Stimulated activated CD4-positive, alpha-beta T cell treated with anti-CD3 and anti-CD28 coated beads, Interleukin-1b, Interleukin-23, amount 100 ng/mL, for 48 hours (primary cell): ENCODE results near the gene HM13.
"Not testable (repeated sequence)": the region's sequence is repeated elsewhere in the genome, so short reads cannot be mapped to it uniquely, and the experiment has no call there.

Experiments
- DNase-seq: peaks from one replicate; pipeline ENCODE4 v3.0.0-alpha.2; 2020

Gene HM13

DNA sequence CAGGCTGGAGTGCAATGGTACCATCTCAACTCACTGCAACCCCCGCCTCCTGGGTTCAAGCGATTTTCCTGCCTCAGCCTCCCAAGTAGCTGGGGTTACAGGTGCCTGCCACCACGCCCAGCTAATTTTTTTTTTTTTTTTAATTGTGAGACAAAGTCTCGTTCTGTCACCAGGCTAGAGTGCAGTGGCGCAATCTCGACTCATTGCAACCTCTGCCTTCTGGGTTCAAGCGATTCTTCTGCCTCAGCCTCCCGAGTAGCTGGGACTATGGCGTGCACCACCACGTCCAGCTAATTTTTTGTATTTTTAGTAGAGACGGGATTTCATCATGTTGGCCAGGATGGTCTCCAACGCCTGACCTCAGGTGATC lies 98.0 kb downstream of the HM13 start:
- not testable (repeated sequence) for DNase-seq

DNA sequence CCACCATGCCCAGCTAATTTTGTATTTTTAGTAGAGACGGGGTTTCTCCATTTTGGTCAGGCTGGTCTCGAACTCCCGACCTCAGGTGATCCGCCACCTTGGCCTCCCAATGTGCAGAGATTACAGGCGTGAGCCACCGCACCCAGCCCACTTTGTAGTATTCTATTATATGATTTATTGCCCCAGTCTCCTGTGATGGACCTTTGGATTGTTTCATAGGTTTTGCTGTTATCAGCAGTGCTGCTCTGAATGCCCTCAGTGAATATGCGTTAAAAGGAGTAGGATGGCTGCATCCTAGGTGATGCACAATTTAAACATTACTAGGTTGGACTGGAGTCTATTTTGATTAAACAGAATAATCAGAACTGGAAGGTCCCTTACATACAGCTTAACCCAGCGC lies 101.2 kb downstream of the HM13 start:
- DNase-seq, result no peak

DNA sequence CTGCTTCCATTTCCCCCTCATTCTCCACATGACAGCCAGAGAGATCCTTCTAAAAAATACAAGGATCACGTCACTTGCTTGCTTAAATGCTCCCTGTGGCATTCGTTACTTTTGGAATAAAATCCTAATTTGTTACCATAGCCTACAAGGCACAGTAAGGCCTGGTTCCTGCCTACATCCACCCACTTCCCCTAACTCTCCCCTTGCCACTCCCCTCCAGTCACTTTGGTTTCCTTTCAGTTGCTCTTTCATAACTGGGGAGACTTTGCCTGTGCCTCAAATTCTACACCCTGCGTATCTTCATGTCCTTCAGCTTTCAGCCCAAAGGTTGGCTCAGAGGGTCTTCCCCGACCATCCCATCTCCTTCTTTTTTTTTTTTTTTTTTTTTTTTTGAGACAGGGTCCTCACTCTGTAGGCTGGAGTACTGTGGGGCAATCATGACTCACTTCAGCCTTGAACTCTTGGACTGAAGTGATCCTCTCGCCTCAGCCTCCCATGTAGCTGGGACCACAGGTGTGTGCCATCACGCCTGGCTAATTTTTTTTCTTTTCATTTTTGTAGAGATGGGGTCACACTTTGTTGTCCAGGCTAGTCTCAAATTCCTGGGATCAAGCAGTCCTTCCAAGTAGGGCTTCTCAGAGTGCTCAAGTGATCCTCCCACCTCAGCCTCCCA lies 103.3 kb downstream of the HM13 start:
- no peak for DNase-seq
